ENCODE results near the gene TBXAS1.

Gene TBXAS1

GRCh38 chr7:140023728-140024127, 194.7 kb downstream of the TBXAS1 start:
- DNase-seq: no peak

GRCh38 chr7:140024585-140024984, 195.5 kb downstream of the TBXAS1 start:
- no peak for DNase-seq

DNA sequence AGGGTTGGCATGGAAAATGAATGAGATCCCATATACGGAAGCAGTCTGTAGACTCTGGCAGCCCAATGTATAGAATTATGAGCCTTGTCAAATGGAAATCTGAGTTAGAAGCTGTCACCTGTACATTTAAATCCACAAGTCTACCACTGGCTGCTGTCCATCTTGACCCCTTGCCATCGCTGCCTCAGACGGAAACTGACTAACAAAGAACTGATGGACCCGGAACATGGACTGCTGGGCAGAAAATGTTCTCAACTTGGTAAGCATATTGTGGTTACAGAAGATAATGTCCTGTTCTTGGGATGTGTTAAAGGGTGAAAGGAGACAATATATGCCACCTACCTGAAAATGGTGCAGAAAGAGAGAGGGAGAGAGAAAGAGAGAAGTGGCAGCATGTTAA, 196.2 kb downstream of the TBXAS1 start:
- no peak for DNase-seq

DNA sequence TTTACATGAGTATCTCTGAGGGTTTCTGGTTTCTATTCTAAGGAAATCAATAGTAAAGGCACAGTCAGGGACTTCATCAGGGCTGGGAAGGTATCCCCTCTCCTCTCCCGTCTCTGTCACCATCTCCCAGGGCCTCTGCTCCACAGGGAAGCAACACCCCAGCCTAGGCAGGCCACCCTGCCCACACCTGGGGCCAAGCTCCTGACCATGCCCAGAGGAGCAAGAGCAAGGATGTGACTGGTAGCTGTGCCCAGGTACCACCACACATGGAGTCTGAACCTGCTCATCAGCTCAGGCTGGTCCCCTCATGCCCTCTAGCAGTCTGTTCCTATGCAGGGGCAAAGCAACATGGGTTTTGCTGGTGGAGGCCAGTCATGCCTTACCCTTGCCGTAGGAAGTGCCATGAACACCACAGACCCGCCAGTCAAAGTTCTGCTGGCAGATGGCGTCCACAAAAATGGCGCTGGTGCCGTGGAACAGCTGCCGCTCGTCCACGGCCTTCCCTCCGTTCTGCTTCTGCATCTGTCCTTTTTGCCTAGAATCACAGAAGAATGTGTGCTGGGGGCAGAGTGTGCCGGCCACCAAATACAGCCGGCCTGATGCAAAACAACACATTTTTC, 196.9 kb downstream of the TBXAS1 start:
- no peak for DNase-seq

DNA sequence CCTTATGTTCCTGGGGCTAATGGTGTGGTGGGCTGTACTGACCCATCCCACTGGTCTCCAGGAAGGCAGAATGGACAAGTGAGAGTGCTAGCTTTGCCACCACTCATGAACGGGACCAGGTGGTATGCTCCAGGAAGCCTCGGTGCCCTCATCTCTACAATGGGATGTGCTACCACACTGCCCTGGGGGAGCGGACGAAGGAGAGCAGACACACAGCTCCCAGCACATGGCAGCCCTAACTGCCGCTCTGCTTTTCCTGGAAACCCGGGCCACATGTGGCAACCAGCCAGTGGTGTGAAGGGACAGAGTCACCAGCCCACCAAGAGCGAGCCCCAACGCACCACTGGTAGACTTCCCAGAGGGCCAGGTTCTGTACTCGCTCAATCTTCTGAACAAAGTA, 197.9 kb downstream of the TBXAS1 start:
- no peak for DNase-seq

- no peak for DNase-seq
Measured at GRCh38 chr7:140027858-140028257, 198.8 kb downstream of the TBXAS1 start.

GRCh38 chr7:140028311-140028710, 199.2 kb downstream of the TBXAS1 start:
- no peak for DNase-seq

DNA sequence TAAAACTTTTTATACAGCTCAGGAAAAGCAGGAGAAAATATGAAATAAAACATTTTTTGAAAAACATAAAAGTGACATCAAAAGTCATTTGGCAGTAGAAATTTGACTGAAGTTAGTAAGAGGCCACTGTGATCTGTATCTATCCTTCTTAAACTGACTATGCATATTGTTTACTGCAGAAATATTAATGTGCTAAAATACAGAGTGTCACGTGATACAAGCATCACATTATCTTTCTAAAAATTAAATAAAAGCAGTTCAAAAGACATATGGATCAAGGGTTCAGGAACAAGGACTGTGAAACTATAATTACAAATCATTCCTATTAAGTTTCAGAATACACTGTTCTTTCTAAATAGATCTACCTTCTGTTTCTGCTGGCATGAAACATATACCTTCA, 200.0 kb downstream of the TBXAS1 start:
- DNase-seq: no peak

DNA sequence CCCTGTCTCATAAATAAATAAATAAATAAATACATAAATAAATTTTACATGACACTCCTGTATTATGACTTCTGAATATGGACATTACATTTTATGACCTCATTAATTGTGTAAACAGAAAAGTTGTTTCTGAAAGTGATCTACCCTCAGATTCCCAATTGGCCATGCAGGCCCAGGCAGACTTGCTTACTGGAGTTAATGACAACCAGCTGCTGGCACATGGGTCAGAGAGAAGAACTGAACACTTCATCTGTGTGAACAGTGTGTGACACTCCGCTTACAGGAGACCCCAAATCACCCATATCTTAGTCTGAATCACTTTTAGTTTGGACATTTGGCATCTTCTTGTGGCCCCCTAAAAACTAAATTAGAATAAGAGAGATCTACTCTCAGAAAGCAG, 202.3 kb downstream of the TBXAS1 start:
- DNase-seq: no peak

DNA sequence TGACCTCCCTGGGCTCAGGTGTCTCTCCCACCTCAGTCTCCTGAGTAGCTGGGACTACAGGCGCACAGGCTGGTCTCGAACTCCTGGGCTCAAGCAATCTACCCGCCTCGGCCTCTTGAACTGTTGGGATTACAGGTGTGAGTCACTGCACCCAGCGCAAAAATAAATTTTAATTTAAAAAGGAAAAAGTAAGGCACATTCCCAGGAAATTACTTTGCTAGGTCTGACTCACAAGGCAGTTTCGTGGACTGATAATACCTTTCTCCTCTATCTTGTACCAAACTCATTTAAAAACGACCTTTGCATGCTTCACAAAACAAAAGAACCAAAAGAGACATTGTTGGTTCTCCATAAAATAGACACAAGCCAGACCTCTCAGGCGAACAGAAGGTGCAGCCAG, 204.0 kb downstream of the TBXAS1 start:
- no peak for DNase-seq

GRCh38 chr7:140033779-140034363, 204.8 kb downstream of the TBXAS1 start:
- DNase-seq: no peak

DNA sequence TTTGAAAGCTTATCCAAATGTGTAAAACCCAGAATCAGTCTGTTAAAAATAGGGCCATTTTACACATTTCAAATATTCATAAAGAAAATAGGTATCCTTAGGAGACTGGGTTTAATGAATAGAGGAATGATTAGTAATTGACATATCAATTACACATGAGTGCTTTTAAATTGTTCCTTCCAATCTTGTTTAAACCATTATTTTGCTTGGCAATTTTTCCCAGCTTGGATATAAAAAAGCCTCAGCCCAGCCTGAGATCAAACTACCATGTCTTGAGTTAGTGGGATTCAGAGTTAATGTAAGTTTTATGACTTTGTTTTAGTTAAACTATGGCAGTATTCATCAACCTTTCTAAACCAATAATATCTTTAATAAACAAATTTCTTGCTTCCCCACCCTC, 205.4 kb downstream of the TBXAS1 start:
- DNase-seq: no peak

- no peak for DNase-seq
Measured at GRCh38 chr7:140035400-140036223, 206.5 kb downstream of the TBXAS1 start.

DNA sequence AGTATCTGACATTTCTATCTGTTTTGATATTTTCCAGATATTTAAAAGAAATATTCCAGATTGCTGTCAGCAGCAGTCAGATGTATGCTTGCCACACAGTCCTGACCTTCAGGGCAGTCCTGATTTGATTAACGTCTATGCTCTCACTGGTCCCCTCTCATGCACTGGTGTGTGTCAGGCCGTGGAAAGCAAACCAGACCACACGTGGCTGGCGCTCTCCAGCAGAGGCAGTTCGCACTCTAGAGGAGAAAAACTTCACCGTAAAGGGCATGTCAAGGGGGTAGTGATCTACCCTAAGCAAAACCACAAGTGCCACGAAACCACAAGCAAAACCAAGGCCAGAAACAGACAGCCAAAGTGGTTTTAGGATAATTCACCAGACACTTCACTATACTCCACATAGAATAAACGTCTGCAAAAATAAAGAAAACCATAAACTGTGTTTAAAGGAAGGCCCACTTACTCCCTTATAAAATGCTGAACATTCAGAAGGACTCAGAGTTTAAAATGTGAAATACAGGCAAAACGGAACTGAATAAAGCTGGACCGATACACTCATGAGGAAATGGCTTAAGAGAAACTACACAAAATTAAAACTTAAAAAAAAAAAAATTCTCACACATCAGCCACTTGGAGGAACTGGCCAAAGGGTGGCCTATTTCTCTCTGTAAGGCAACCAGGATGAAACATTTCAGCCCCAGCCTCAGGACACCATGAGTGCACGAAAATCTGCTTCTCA, 207.3 kb downstream of the TBXAS1 start:
- no peak for DNase-seq

- no peak for DNase-seq
Measured at GRCh38 chr7:140039066-140039465, 210.0 kb downstream of the TBXAS1 start.

- DNase-seq: no peak
Measured at GRCh38 chr7:140039896-140040295, 210.8 kb downstream of the TBXAS1 start.

DNA sequence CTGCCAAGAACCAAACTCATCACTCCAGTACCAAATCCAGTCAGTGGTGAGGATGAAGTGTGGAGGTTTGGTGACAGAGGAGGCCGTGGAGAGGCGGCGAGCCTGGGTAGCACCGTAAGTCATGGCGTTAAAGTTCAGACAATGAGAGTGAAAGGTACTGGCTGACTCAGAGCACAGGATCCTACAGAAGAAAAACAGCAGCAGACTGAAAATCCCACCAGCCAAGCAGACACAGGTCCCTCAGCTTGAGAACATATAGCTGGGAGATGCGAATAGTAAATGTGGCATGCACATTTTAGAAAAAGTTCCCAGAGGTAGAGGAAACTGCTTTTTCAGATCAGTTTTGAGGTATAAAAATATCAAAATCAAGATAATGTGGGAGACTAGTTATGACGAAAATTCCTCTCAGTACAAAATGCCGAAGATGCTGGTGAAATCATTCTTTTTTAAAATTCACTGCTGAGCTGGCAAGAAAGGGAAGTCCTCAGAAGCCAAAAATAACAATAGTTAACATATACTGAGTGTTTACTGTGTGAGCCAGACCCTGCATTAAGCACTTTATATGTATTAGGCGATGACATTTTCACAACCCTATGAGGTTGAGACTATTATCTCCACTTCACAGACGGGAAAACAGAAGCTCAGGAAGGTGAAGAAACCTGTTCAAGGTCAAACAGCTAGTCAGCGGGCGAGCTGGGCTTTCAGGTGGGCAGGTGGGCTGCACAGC, 212.8 kb downstream of the TBXAS1 start:
- no peak for DNase-seq

DNA sequence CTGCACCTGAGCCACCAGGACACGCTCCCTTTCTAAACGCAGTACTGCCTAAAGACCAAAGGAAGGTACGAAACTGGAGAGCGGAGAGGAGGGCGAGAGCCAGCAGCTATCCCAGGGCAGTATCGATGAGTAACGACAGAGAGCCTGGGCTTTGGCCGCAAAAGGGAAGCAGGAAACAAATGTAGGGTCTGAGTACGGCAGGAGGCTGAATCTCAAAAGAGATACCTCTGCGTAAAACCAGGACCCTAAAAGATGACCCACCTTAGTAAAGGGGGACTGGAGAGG, 213.3 kb downstream of the TBXAS1 start:
- no peak for DNase-seq

DNA sequence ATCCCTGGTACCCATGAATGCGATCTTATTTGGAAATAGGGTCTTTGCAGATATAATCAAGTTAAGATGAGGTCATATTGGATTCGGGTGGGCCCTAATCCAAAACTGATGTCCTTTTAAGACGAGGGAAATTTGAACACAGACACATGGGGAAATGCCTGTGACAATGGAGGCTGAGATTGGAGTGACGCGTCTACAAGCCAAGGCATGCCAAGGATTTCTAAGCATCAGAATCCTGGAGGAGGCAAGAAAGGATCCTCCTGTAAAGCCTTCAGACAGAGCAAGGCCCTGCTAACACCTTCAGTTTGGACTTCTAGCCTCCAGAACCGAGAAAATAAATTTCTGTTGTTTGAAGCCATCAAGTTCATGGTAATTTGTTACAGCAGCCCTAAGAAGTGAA, 215.2 kb downstream of the TBXAS1 start:
- DNase-seq: no peak

DNA sequence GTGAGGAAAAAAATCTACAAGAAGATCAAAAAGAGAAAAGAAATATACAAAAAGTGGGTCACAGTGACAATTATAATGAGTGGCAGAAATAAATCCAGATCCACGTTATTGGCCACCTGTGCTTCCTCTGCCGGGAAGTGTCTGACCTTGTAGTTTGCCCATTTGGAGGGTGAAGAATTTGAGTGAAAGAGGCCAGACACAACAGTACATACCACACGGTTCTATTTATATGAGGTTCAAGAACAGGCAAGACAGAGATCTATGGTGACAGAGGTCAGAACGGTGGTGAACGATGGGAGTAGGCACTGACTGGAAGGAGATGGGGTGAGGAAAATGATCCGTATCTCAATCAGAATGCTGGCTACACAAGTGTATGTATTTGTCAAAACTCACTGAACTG, 216.6 kb downstream of the TBXAS1 start:
- no peak for DNase-seq

DNA sequence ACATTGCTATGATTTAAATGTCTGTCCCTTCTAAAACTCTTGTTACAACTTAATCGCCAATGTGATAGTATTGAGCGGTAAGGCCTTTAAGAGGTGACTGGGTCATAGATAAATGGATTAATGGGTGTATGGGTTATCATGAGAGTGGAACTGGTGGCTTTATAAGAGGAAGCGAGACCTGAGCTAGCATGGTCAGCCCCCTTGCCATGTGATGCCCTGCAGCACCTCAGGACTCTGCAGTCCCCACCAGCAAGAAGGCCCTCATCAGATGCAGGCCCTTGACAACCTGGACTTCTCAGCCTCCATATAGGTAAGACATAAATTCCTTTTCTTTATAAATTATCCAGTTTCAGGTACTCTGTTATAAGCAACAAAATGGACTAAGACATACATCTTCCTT, 218.1 kb downstream of the TBXAS1 start:
- DNase-seq: no peak

GRCh38 chr7:140048138-140048537, 219.1 kb downstream of the TBXAS1 start:
- DNase-seq: no peak

GRCh38 chr7:140048989-140049338, 219.9 kb downstream of the TBXAS1 start:
- no peak for DNase-seq

Data from right kidney (tissue), 1 donor.